Activated CD8-positive, alpha-beta memory T cell treated with anti-CD3 and anti-CD28 coated beads, Interleukin-2, amount 50 U/mL, for 1 hour (primary cell): Measurements from ENCODE around the gene KSR2.
"Not testable (repeated sequence)": the region's sequence is repeated elsewhere in the genome, so short reads cannot be mapped to it uniquely, and the experiment has no call there.

Experiments
- DNase-seq: peaks from one replicate; pipeline ENCODE4 v3.0.0-alpha.2; 2020; ENCODE audit errors: extremely low read depth

The KSR2 gene

GRCh38 chr12:117640511-117640910 is 328.3 kb downstream of the KSR2 start:
- DNase-seq = no peak

GRCh38 chr12:117629454-117629853 is 339.3 kb downstream of the KSR2 start:
- no peak for DNase-seq

DNA sequence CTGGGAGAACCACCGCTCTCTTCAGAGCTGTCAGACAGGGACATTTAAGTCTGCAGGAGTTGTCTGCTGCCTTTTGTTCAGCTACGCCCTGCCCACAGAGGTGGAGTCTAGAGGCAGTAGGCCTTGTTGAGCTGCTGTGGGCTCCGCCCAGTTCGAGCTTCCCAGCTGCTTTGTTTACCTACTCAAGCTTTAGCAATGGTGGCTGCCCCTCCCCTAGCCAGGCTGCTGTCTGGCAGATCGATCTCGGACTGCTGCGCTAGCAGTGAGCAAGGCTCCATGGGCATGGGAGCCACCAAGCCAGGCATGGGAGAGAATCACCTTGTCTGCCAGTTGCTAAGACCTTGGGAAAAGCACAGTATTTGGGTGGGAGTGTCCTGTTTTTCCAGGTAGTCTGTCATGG is 340.1 kb downstream of the KSR2 start:
- not testable (repeated sequence) for DNase-seq

DNA sequence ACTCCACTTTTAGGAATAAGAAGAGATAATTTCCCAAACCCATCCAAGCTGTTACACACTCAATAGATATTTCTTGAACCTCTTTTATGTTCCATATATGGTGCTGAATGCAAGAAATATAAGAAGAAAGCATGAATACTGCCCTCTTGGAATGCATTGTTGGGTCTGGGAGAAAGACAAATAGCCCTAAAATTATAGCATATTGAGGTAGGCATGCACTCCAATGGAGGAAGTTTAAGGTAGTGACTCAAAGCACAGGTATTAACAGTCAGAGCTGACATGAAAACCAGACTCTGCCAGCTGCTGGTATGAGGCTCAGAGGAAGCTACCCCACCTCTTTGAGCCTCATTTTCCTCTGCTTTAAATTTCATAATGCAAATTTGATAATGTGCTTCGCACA is 346.0 kb downstream of the KSR2 start:
- DNase-seq = no peak

DNA sequence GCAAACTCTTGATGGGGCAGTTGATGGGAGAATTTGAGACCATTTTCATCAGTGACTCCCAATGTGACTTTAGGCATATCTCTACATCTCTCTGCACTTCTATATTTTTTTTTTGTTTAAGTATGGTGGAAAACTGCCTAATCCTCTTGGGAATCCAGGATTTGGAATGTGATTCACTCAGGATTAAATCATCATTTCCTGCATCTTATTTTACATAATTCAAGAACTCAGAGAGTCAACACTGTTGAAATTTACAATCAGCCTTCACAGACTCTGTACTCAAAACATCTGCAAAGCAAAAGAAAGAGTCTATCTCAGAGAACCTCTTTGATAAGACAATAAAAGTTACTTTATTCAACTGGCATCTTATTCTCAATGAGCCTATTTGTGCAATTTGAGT is 346.7 kb downstream of the KSR2 start:
- DNase-seq = no peak

- DNase-seq = no peak
Measured at GRCh38 chr12:117607778-117608177, 361.0 kb downstream of the KSR2 start.

DNA sequence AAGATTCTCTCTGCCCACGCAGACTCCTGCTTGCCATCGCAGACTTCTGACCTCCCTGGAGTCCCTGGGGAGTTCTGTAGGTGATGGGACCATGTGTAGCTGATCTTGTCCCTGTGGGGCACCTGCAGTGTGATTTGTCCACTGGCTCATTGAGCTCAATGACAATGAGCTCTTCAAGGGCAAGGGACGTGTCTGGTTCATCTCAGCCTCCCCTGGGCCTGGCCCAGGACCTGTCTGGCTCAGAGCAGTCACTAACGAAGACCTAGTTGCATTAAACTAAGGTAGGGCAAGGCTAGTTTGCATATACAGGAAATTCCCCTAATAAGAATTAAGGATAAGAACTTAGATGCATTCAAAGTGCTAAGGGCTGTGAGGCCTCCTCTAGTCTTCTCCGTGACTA is 361.8 kb downstream of the KSR2 start:
- no peak for DNase-seq

DNA sequence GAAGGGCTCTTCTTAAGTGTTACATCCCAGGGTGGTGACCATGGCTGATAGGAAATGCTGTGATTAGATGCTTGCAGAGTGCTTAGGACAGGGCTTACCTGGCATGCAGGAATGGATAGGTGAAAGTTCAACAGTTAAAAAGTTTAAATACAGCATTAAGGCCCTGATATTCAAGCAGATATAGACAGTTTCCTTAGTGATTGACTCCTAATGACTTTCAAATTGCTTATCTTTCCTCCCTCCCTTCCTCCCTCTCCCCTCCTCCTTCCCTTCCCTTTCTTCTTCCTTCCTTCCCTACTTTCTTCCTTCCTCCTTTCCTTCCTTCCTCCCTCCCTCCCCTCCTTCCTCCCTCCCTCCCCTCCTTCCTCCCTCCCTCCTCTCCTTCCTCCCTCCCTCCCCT is 362.8 kb downstream of the KSR2 start:
- no peak for DNase-seq

- DNase-seq = no peak
Measured at GRCh38 chr12:117603316-117604113, 365.3 kb downstream of the KSR2 start.

DNA sequence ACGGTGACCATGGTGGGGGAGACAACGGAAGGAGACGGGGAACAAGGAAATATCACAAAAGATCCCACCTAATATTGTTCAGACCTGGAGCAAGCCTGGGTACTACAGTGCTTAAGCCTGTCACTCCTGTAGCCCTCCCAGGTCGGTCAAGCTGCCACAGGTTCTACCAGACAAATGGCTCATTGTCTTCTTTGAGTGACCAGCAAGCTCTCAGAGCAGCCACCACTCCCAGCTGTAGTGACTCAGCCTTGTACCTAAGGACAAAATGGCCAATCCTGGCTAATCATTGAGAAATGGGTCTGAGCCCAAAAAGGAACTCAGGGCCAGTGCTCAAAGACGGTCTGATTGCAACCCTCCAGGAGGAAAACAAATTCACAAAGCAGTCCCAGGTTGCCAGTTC is 368.9 kb downstream of the KSR2 start:
- no peak for DNase-seq

- no peak for DNase-seq
Measured at GRCh38 chr12:117596968-117597367, 371.8 kb downstream of the KSR2 start.

DNA sequence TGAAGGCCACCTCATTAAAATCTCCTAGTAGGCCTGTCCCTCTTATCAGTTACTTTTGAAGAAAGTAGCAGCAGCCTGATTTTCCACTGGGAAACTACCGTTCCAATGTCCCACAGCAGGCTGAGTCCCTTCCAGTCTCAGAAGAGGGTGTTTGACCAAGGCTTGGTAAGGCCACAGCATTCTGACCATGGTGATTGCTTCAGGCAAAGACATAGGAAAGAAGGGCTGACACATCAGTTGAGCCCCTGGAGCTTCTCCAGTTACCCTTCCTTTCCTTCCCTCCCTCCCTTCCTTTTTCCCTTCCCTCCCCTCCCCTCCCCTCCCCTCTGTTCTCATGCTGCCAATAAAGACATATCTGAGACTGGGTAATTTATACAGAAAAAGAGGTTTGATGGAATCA is 373.0 kb downstream of the KSR2 start:
- DNase-seq = no peak

DNA sequence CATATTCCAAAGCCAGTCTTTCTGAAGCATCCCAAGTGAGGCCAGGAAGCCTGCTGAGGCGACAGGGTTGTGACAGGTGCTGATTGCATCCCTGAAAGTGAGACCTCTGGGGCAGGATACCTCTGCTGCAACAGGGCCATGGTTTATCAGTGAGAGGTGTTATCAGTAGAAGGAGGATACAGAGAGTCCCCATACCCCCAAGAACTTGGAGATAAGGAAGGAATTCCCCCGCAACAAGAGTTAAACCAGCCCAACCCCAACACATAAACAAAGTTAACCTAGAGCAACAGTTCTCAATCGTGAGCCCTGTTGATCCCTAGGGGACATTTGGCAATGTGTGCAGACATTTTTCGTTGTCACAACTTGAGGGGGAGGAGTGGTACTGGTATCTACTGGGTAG is 374.3 kb downstream of the KSR2 start:
- DNase-seq = no peak

DNA sequence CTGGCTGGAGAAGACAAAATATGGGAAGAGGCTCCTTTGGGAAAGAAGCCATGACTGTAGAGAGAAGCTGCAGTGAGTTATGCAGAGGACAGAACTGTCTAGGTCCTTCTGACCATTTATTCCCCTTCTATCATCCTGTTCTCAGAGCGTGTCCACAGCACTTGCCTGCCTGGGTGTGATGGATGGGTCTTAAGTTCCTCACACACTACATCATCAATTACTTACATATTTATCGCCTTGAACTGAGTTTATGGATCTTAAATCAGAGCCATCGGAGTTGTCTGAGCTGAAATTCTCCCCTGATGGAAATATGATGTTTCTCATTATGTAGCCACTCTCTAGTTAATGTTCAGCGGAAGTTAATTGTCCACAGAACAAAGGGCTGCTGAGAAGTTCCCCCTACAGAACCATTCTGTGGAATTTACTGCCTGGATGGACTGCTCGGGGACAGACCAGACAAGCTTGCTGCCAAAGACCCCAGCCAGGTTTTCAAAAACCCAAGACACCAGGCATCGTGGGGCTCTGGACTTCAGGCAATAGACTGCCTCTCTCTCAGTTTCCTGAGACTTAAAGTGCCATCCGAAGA is 374.9 kb downstream of the KSR2 start:
- DNase-seq = no peak

GRCh38 chr12:117592588-117593305 is 376.0 kb downstream of the KSR2 start:
- DNase-seq = no peak

- no peak for DNase-seq
Measured at GRCh38 chr12:117590999-117591398, 377.8 kb downstream of the KSR2 start.

DNA sequence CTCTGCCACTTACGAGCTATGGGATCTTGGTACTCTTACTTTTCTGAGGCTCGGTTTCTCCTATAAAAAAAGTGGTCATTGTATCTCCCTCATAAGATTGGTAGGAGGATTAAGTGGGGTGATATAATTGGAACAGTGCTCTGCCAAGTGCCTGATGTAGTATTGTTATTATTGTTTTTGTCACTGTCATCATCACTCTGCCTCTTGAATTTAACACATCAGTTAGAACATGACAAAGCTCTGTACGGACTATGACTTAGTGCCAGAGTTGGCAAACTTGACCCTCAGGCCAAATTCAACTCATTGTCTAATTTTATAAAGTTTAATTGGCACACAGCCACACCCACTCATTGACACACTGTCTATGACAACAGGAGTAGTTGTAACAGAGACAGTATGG is 378.4 kb downstream of the KSR2 start:
- DNase-seq = no peak

DNA sequence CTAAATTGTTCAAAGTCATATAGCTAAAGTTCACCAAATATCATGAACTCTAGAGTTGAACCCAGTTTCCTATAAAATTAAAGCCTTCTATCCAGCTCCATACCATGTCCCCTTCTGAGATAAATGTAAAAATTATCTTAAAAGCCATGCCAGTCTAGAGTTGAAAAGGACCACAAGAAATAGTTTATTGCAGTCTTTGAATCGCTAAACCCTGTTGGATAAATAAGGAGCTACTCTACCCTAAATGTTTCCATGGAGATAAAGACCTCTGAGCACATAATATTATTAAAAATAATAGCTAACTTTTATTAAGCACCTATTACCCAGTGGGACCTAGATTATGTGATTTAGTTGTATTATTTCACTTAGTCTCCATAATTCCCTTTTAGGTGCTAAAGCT is 379.8 kb downstream of the KSR2 start:
- no peak for DNase-seq

- no peak for DNase-seq
Measured at GRCh38 chr12:117587631-117588287, 381.0 kb downstream of the KSR2 start.

GRCh38 chr12:117583677-117584225 is 385.0 kb downstream of the KSR2 start:
- DNase-seq = no peak

DNA sequence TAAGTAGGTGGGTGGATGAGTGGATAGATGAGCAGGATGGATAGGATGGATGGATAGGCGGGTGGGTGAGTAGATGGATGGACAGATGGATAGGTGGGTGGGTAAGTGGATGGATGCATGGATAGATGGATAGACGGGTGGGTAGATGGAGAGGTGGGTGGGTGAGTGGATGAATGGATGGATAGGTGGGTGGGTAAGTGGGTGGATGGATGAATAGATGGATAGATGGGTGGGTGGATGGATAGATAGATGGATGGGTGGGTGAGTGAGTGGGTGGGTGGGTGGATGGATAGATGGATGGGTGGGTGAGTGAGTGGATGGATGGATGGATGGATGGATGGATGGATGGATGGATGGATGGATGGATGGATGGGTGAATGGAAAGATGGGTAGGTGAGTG is 385.7 kb downstream of the KSR2 start:
- no peak for DNase-seq

GRCh38 chr12:117582135-117582784 is 386.5 kb downstream of the KSR2 start:
- DNase-seq = no peak
